ENCODE results near the gene HMG20B. TPM values are rescaled to one million over a fixed set of nuclear protein-coding genes. Genes with fewer than 3 reads are reported as not detected.

Gene HMG20B
- total RNA-seq, 1 donor from 2014 or later: 37.4 TPM

- FAIRE-seq: no peak
- Histone ChIP-seq H3K27me3 (ENCODE audit: control insufficient read depth, insufficient read depth, low read length) (no peaks in the 10 kb centered on the region), H3K4me3 (ENCODE audit: low read depth, low read length) (no peak overlapping the region), H3K36me3 (ENCODE audit: control insufficient read depth, insufficient read depth, low read length) (peaks cover 14% of the 10 kb centered on the region)
- TF ChIP-seq, protein P1, sequence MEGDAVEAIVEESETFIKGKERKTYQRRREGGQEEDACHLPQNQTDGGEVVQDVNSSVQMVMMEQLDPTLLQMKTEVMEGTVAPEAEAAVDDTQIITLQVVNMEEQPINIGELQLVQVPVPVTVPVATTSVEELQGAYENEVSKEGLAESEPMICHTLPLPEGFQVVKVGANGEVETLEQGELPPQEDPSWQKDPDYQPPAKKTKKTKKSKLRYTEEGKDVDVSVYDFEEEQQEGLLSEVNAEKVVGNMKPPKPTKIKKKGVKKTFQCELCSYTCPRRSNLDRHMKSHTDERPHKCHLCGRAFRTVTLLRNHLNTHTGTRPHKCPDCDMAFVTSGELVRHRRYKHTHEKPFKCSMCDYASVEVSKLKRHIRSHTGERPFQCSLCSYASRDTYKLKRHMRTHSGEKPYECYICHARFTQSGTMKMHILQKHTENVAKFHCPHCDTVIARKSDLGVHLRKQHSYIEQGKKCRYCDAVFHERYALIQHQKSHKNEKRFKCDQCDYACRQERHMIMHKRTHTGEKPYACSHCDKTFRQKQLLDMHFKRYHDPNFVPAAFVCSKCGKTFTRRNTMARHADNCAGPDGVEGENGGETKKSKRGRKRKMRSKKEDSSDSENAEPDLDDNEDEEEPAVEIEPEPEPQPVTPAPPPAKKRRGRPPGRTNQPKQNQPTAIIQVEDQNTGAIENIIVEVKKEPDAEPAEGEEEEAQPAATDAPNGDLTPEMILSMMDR (IDR thresholded peaks at IDR 0.05; ENCODE audit: insufficient read depth, low read length, severe bottlenecking): no peak
- DNase-seq (ENCODE audit: low read depth): no peak
Measured at GRCh38 chr19:3611841-3612240, 39.1 kb downstream of the HMG20B start.

GRCh38 chr19:3612330-3612729 lies 39.6 kb downstream of the HMG20B start:
- Histone ChIP-seq H3K27me3 (ENCODE audit: control insufficient read depth, insufficient read depth, low read length) (no peaks in the 10 kb centered on the region), H3K36me3 (ENCODE audit: control insufficient read depth, insufficient read depth, low read length) (peaks cover 14% of the 10 kb centered on the region)
- no peak for FAIRE-seq

GRCh38 chr19:3612901-3613741 lies 40.4 kb downstream of the HMG20B start:
- DNase-seq (ENCODE audit: low read depth): no peak
- Histone ChIP-seq H3K36me3 (ENCODE audit: control insufficient read depth, insufficient read depth, low read length) (peaks cover 16% of the 10 kb centered on the region), H3K27me3 (ENCODE audit: control insufficient read depth, insufficient read depth, low read length) (no peaks in the 10 kb centered on the region), H3K4me3 (ENCODE audit: low read depth, low read length) (no peak overlapping the region)
- TF ChIP-seq, protein P1 (IDR thresholded peaks at IDR 0.05; ENCODE audit: insufficient read depth, low read length, severe bottlenecking): no peak
- no peak for FAIRE-seq

More at GRCh38 chr19:3612330-3612729, 39.6 kb downstream of the HMG20B start:
- no peak for DNase-seq (ENCODE audit: low read depth)
- TF ChIP-seq, protein P1 (IDR thresholded peaks at IDR 0.05; ENCODE audit: insufficient read depth, low read length, severe bottlenecking): no peak
- no peak overlapping the region for H3K4me3 ChIP-seq (ENCODE audit: low read depth, low read length)

GRCh38 chr19:3613818-3614661 lies 41.3 kb downstream of the HMG20B start:
- TF ChIP-seq, protein P1 (IDR thresholded peaks at IDR 0.05; ENCODE audit: insufficient read depth, low read length, severe bottlenecking): no peak
- peaks cover 17% of the 10 kb centered on the region for H3K36me3 ChIP-seq (ENCODE audit: control insufficient read depth, insufficient read depth, low read length)
- no peak for FAIRE-seq

DNA sequence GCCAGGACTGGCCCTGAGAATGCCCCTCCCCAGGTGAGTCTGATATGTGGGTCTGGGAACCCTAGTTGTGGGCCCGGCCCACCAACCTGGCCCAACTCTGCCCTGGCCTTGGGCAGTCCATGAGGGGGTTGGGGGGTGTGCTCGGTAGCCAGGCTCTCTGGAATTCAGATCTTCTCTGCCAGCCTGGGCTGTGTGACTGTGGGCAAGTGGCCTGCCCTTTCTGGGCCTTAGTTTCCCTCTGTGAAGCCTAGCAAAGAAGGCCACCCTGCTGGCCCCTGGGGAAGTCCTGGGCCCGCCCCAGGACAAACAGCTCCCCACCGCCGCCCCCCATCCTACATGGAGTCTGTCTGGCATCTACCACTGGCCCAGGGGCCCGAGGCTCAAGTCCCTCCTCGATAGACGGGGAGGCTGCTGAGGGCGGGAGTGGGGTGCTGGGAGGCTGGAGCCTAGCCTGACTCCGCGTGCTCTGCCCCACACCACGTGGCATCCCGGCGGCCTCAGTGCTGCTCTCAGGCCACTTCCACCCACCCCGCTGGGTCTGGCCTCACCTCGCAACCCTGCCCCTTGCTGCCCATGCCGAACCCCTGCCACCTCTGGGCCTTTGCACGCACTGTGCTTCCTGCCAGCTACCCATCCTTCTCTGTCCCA lies 42.2 kb downstream of the HMG20B start:
- Histone ChIP-seq H3K4me3 (ENCODE audit: low read depth, low read length) (no peak overlapping the region), H3K36me3 (ENCODE audit: control insufficient read depth, insufficient read depth, low read length) (peaks cover 21% of the 10 kb centered on the region), H3K27me3 (ENCODE audit: control insufficient read depth, insufficient read depth, low read length) (no peaks in the 10 kb centered on the region)
- TF ChIP-seq, protein P1 (IDR thresholded peaks at IDR 0.05; ENCODE audit: insufficient read depth, low read length, severe bottlenecking): no peak
- DNase-seq (ENCODE audit: low read depth) (no peak), FAIRE-seq (no peak)

More at GRCh38 chr19:3613818-3614661, 41.3 kb downstream of the HMG20B start:
- H3K27me3 ChIP-seq (ENCODE audit: control insufficient read depth, insufficient read depth, low read length): no peaks in the 10 kb centered on the region
- no peak for DNase-seq (ENCODE audit: low read depth)
- H3K4me3 ChIP-seq (ENCODE audit: low read depth, low read length): no peak overlapping the region
